LoVo (cell line): ENCODE measurements around the gene ITGB3.

ENCODE experiments used
- DNase-seq: peaks from one replicate; pipeline ENCODE4 v3.0.0-alpha.2; 2016; ENCODE audit warnings: low spot score

ITGB3 gene

GRCh38 chr17:47276444-47276843 lies 22.8 kb downstream of the ITGB3 start:
- DNase-seq = no peak

GRCh38 chr17:47276868-47277267 lies 23.2 kb downstream of the ITGB3 start:
- no peak for DNase-seq

GRCh38 chr17:47277921-47278320 lies 24.3 kb downstream of the ITGB3 start:
- DNase-seq = no peak

- DNase-seq = no peak
These were observed 24.9 kb downstream of the ITGB3 start for GRCh38 chr17:47278561-47278960.

- peak; percentile 47 for DNase-seq
These were observed 25.6 kb downstream of the ITGB3 start for GRCh38 chr17:47279062-47279801.

- no peak for DNase-seq
These were observed 26.6 kb downstream of the ITGB3 start for GRCh38 chr17:47280072-47280811.

GRCh38 chr17:47281216-47281615 lies 27.6 kb downstream of the ITGB3 start:
- no peak for DNase-seq

GRCh38 chr17:47285003-47285402 lies 31.4 kb downstream of the ITGB3 start:
- DNase-seq = no peak

- DNase-seq = no peak
These were observed 32.7 kb downstream of the ITGB3 start for GRCh38 chr17:47286198-47286914.

GRCh38 chr17:47287068-47287467 lies 33.4 kb downstream of the ITGB3 start:
- no peak for DNase-seq

- no peak for DNase-seq
These were observed 34.0 kb downstream of the ITGB3 start for GRCh38 chr17:47287639-47288038.

- DNase-seq = no peak
These were observed 35.0 kb downstream of the ITGB3 start for GRCh38 chr17:47288531-47289116.

GRCh38 chr17:47289302-47289701 lies 35.7 kb downstream of the ITGB3 start:
- no peak for DNase-seq

- no peak for DNase-seq
These were observed 37.2 kb downstream of the ITGB3 start for GRCh38 chr17:47290870-47291241.

GRCh38 chr17:47291242-47291873 lies 37.7 kb downstream of the ITGB3 start:
- DNase-seq = no peak

- no peak for DNase-seq
These were observed 38.6 kb downstream of the ITGB3 start for GRCh38 chr17:47292206-47292605.

- no peak for DNase-seq
These were observed 41.6 kb downstream of the ITGB3 start for GRCh38 chr17:47295037-47295873.

- no peak for DNase-seq
These were observed 42.2 kb downstream of the ITGB3 start for GRCh38 chr17:47295874-47296255.

GRCh38 chr17:47297661-47298400 lies 44.2 kb downstream of the ITGB3 start:
- no peak for DNase-seq

- no peak for DNase-seq
These were observed 45.1 kb downstream of the ITGB3 start for GRCh38 chr17:47298712-47299111.
